ENCODE measurements around the gene APEX2.

The APEX2 gene, protein sequence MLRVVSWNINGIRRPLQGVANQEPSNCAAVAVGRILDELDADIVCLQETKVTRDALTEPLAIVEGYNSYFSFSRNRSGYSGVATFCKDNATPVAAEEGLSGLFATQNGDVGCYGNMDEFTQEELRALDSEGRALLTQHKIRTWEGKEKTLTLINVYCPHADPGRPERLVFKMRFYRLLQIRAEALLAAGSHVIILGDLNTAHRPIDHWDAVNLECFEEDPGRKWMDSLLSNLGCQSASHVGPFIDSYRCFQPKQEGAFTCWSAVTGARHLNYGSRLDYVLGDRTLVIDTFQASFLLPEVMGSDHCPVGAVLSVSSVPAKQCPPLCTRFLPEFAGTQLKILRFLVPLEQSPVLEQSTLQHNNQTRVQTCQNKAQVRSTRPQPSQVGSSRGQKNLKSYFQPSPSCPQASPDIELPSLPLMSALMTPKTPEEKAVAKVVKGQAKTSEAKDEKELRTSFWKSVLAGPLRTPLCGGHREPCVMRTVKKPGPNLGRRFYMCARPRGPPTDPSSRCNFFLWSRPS

DNA sequence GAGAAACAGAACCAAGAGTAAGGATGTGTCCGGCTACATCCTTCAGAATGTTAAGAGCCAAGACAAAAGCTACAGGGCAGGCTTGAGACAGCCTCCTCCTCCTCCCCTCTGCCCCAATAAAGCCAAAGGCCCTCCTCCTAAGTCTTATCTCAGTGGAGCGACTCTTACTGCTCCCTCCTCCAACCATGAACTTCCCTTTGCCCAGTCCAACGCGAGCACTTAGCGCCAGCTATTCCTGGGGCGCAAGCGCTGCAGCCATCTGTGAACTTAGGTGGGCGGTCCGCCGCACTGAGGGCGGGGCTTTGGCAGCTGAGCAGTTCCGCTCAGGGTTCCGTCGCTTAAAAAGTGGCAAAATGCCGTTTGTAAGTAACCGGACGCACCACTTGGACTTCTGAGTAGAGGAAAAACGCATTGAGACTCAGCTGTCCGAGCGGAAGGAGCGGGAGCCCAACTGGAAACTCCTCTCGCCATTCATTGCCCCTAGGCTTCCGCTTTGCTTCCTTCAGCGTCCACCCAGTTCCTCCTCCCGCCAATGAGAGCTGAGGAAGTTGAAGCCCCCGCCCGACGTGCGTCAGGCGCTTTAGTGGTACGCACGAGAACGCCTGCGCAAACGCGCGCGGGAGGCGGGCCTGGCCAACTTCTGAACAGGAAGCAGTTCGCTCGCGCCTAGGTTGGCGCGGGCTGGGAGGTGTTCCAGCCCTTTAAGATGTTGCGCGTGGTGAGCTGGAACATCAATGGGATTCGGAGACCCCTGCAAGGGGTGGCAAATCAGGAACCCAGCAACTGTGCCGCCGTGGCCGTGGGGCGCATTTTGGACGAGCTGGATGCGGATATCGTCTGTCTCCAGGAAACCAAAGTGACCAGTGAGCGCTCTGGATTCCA lies at the start of gene APEX2:
TSS of gene APEX2 (plus strand) at position 647 of the 882 bp plus-strand sequence. CDS start at position 707, 60 bp downstream.
- peak within 1 kb of the TSS; percentile 86 for H3K27ac ChIP-seq

DNA sequence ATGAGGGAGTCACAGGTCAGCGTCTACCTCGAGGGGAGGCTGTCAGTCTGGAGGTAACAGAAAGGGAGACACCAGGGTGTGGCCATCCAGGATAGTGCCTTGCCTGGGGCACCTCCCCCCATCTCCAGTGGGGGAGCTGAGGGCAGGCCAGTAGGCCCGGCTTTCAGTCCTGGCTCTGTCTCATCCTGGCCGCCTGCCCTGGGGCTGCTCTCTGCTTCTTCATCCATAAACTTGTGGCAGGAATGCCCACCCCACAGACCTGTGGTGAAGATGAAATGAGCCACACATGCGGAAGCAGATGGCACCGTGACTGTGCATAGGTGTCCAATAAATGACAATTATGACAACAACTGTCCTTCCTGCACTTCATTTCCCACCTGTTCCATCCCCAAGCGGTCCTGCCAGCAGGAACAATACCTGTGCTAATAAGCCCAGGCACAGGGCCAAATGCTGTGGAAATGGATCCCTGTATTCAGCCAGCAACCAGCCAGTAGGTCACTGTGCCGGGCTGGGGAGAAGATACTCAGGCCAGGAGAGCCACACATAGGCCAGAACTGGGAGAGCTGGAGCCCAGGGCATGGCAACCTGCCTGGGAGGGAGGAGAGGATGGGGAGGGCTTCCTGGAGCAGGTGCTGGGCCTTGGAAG lies 49.3 kb upstream of the APEX2 start:
- peak overlapping the region; percentile 27 for H3K27ac ChIP-seq
- TF ChIP-seq ZFX (IDR thresholded peaks at IDR 0.05): no peak
- TF ChIP-seq, protein P1, sequence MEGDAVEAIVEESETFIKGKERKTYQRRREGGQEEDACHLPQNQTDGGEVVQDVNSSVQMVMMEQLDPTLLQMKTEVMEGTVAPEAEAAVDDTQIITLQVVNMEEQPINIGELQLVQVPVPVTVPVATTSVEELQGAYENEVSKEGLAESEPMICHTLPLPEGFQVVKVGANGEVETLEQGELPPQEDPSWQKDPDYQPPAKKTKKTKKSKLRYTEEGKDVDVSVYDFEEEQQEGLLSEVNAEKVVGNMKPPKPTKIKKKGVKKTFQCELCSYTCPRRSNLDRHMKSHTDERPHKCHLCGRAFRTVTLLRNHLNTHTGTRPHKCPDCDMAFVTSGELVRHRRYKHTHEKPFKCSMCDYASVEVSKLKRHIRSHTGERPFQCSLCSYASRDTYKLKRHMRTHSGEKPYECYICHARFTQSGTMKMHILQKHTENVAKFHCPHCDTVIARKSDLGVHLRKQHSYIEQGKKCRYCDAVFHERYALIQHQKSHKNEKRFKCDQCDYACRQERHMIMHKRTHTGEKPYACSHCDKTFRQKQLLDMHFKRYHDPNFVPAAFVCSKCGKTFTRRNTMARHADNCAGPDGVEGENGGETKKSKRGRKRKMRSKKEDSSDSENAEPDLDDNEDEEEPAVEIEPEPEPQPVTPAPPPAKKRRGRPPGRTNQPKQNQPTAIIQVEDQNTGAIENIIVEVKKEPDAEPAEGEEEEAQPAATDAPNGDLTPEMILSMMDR (conservative IDR thresholded peaks at IDR 0.05): 0 out of 2 replicates have a peak, but pooled peaks have one; percentile 6

More for the DNA sequence above, at the start of gene APEX2:
- TF ChIP-seq, protein P1 (conservative IDR thresholded peaks at IDR 0.05): no peak
- no peak for TF ChIP-seq ZFX (IDR thresholded peaks at IDR 0.05)

DNA sequence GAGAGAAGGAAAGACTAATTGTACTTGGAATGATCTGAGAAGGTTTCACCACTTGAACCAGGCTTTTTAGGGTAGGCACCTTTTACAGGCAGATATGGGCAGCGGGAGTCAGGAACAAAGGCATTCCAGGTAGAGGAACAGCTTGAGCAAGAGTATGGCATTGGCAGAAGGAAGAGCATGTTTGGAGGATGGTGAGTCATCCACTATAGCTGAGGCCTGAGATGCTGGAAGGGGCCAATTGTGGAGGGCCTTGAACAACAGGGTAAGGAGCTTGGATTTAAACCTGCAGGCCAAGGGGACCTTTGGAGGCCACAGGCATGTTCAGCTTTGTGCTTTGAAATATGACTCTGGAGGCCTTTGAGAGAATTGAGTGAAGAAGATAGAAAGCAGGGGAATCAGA lies 38.4 kb upstream of the APEX2 start:
- no peak for TF ChIP-seq ZFX (IDR thresholded peaks at IDR 0.05)
- TF ChIP-seq, protein P1 (conservative IDR thresholded peaks at IDR 0.05): no peak
- H3K27ac ChIP-seq: no peak overlapping the region

DNA sequence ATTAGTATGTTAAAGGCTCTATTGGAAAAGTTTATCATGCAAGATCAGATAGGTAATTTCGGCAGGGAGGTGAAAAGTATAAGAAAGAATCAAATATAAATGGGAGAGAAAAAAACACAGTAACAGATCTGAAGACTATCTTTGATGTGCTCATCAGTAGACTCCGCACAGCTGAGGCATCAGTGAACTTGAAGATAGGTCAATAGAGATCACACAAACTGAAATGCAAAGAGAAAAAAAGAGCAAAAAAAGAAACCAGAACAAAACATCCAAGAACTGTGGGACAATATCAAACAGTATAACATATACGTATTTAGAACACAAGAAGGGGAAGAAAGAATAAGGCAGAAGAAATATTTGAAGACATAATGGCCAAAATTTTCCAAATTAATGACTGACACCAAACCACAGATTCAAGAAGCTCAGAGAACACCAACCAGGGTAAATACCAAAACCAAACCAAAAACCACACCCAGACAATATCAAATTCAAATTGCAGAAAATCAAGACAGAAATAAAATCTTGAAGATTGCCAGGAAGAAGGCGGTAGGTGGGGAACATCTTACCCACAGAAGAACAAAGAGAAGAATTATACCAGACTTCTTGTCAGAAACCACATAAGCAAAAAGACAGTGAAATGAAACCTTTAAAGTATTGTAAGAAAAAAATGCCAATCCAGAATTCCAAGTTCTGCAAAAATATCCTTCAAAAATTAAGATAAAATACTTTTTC lies 35.2 kb upstream of the APEX2 start:
- TF ChIP-seq, protein P1 (conservative IDR thresholded peaks at IDR 0.05): no peak
- no peak for TF ChIP-seq ZFX (IDR thresholded peaks at IDR 0.05)
- H3K27ac ChIP-seq: no peak overlapping the region

DNA sequence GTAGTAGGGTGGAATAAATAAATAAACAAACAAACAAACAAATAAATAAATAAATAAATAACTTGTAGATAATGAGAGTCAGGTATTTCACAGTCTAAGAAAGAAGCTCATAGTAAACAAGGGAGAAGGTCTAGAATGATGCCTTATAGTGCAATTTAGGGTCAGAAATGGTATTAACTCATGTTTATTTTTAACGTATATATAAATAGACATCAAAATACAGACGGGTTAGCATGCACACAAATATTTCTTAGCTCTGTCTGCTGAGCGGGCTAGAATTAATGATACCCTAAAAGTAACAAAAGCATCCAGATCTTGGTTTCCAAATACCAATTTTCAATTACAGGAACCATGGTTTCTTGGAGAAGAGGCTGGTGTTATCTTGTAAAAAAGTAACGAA lies 22.8 kb upstream of the APEX2 start:
- TF ChIP-seq, protein P1 (conservative IDR thresholded peaks at IDR 0.05): no peak
- TF ChIP-seq ZFX (IDR thresholded peaks at IDR 0.05): no peak
- H3K27ac ChIP-seq: no peak overlapping the region

DNA sequence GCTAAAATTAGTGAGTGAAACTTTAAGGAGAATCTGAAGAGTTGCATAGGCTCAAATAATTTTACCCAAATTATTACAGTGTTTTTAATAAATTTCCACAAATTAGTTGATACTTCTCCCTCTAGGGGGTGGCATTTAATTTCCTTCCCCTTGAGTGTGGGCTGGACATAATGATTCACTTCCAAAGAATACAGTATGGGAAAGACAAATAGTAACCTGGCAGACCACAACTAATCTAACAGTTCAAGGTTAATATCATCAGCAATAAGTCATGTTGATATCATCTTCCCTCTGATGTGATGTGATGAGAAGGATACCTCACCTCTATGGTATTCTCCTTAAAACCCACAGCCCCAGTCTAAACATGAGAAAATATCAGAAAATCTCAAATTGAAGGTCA lies 21.7 kb upstream of the APEX2 start:
- H3K27ac ChIP-seq: no peak overlapping the region
- TF ChIP-seq, protein P1 (conservative IDR thresholded peaks at IDR 0.05): no peak
- no peak for TF ChIP-seq ZFX (IDR thresholded peaks at IDR 0.05)

All from C4-2B (cell line).